KBM-7 (cell line): ENCODE data around the gene ABCB1.
"Not testable (repeated sequence)": the region's sequence is repeated elsewhere in the genome, so short reads cannot be mapped to it uniquely, and the experiment has no call there.

ENCODE experiments used
- DNase-seq: peaks from one replicate; pipeline ENCODE4 v3.0.0-alpha.2; 2015
- in situ Hi-C: fragments of 300-500 bp; cut with MboI; formaldehyde crosslinking; loops from 2 replicates; pipeline ENCODE4 v1.14.3; 2020; ENCODE audit warnings: low sequenced_read_pairs, low pct_unique_long_range_greater_than_20kb, mixed read lengths

ABCB1 gene

DNA sequence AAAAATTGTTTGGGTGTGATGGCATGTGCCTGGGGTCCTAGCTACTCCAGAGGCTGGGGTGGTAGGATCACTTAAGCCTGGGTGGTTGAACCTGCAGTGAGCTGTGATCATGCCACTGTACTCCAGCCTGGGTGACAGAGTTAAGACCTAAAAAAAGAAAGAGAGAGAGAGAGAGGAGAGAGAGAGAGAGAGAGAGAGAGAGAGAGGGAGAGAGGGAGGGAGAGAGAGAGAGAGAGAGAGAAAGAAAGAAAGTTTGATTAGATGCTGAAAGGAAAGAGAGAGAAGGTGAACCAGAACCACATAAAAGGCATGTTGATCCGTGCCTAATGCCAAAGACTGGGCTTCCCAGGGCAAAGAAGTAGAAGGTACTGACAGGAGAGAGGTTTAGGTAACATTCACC is 11.1 kb downstream of the ABCB1 start:
- in situ Hi-C loops, result no loop called here
- DNase-seq, result no peak

DNA sequence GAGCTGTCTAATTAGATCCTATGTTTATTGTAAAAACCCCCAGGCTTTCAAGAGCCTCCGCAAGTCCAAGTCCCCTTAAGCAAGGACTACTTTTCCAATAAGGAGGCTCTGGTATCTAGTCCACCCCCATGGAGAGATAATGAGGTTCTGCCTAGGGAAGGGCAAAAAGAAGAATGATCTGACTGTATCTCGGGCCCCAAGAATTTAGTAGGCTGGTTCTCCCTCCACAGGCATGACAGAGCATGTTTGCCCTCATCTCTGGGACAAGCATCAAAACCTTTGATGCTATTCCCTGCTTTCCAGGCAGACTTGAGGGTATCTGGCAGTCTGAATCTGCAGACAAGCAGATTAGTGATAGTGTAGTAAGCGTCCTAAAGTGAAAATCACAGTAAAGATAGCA is 19.0 kb downstream of the ABCB1 start:
- in situ Hi-C loops, result no loop called here
- no peak for DNase-seq

DNA sequence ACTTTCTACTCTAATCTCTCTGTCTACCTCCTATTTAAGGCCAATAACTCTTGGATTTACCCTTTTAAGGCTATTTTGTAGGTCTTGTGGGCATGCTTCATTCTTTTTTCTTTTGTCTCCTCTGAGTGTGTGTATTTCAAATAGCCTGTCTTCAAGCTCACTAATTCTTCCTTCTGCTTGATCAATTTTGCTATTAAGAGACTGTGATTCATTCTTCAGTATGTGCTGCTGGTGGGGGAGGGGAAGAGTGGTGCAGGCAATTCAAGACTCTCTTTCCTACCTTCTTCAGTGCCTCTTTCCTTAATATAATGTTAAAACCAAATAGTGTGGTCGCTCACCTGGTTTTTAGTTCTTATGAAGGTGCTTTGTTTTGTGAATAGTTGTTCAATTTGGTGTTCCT is 20.0 kb downstream of the ABCB1 start:
- no peak for DNase-seq
- in situ Hi-C loops, result no loop called here

DNA sequence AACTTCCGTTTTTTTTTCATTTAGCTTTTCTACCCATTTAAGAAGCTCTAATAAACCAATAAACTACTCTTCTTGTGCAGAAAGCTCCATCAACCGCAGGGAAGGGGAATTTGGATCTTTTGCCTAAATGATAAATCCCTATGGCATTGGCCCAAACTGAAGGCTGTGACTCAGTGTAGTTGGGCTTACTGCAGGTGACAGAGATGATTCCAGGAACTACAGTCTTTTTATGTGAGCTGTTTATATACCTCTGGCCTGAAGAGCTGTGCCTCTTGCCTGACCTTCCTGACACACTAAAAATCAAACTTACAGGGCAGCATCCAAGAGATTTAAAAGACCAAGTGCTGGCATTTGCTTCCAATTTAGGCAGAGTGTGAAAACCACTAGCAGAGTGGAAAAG is 25.2 kb downstream of the ABCB1 start:
- in situ Hi-C loops, result no loop called here
- no peak for DNase-seq

DNA sequence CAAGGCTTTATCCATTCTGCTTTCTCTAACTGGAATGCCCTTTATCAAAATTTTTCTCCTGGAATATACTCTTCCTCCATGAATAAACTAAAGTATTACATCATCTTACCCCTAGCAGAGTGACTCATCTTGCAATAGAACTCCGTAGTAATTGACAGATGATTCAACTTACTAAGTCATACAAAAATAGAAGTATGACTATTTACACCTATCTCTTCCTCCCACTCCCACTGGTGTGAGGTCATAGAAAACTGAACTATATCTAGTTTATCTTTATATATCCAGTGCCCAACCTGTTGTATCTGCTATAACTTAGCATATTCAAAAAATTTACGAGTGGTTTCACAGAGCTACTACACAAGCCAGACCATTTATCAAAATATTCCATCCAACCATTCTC is 26.1 kb downstream of the ABCB1 start:
- no peak for DNase-seq
- in situ Hi-C loops, result no loop called here

DNA sequence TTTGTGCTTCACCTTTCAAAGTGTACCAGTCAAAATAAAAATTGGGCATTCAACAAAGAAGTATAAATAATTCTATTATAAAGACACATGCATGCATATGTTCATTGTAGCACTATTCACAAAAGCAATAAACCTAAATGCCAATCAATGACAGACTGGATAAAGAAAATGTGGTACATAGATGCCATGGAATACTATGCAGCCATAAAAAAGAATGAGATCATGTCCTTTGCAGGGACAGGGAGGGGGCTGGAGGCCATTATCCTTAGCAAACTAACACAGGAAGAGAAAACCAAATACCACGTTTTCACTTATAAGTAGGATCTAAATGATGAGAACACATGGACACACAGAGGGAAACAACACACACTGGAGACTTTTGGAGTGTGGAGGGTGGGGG is 28.2 kb downstream of the ABCB1 start:
- DNase-seq, in situ Hi-C loops: not testable (repeated sequence)

DNA sequence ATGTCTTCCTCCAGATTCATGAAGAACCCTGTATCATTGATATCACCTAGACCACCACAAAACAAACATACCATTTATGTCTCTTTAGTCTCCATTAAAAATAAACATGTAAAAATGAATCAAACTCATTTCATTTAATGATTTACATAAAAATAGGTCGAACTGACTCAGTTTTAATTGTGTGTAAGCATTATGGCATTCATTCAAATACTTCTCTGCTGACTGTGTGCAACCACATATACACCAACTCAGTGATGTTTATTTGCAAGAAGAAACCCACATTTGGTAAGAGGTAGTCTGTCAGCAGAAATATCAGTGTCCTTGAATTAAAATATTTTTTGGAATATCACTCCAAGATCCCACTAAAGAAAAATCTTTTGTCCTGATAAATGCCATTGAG is 30.5 kb downstream of the ABCB1 start:
- no peak for DNase-seq
- in situ Hi-C loops, result no loop called here

DNA sequence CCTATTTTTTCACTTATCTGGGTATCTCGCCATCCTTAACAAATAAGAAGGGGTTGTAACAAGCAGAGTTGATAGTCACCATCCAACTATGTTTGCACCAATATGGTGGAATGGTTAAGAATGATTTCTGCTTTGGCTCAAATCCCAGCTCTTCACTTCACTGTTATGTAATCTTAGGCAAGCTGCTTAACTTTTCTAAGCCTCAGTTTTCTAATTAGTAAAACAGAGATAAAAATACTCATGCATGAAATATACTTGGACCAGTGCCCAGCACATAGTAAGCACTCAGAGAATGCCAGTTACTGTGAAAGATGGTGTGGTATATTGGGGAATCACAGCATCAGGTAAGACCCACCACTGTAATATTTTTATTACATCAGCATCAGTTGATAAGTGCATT is 33.6 kb downstream of the ABCB1 start:
- no peak for DNase-seq
- in situ Hi-C loops, result no loop called here

DNA sequence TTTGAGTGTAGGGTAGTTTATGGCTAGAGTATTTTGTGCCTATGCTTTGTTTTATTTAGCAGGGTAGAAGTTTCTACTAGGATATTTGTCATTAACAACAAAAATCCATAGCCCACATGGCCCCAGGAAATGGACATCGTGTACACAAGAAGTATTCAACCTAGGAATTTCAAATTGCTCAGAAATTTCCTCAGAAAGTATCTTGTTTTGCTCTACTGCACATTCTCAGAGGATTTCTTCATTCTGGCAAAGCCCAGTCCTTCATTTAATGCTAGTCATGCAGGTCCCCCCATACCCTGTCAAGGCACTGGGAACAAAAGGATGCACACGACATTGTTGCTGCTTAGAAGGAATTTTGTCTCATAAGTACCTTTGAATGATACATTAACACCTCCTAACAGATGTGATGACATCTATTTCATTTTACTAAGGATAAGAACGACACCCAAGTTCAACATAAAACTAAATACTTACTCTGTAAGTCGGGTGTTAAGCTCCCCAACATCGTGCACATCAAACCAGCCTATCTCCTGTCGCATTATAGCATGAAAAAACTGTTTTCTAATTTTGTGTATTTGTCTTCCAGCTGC is 34.3 kb downstream of the ABCB1 start:
- in situ Hi-C loops, result no loop called here

DNA sequence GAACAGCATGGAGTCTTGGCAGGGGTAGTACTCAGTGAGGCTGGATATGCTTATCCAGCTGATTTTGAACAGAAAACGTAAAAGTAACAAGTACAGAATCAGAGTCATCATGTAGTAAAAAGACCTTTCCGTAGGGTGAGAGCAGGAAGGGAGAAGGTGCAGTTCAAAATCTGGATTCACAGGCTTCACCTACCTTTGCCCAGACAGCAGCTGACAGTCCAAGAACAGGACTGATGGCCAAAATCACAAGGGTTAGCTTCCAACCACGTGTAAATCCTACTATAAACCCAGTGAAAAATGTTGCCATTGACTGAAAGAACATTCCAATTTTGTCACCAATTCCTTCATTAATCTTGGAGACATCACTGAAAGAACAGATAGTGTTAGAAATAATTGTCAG is 34.8 kb downstream of the ABCB1 start:
- no peak for DNase-seq
- in situ Hi-C loops, result no loop called here

More for the DNA sequence above, 34.3 kb downstream of the ABCB1 start:
- no peak for DNase-seq

DNA sequence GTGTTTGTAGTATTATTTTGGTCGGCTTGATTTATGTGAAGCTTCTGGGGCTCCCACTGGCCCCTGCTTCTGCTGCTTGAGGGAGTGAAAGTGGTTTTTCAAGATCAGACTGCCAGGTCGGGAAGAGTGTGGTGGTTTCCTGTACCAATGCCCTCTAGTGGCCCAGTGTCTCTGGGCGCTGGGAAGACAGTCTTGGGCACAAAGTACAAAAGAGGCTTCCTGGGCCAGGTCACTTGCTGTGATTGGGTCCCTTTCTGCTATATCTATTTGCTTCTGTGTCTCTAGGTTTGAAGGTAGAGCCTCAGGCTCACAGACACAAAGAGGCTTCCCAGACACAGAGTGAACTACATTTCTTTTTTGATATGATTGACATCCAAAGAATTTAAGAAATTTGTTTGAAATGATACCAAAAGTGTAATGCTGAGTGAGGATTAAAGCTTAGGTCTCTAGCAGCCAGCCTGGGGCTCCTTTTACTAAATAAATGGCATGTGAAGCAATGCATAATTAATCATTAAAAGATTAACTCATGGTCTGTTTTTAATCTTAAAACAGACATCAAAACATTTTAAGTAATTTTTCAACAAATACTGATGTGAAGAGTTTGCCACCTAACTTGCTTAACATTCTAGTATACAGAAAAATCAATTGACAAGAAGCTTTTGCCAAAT is 36.3 kb downstream of the ABCB1 start:
- DNase-seq, result peak; percentile 29
- in situ Hi-C loops, result no loop called here

DNA sequence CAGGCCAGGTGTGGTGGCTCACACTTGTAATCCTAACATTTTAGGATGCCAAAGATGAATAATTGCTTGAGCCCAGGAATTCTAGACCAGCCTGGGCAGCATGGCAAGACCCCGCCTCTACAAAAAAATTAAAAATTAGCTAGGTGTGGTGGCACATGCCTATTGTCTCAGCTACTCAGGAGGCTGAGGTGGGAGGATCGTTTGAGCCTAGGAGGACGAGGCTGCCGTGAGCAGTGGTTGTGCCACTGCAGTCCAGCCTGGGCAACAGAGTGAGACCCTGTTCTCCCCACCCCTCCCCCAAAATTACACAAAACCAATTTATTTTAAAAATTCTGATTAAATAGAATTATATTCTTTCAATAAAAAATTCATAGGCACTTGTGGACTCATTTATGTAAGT is 39.0 kb downstream of the ABCB1 start:
- no peak for DNase-seq
- in situ Hi-C loops, result no loop called here

DNA sequence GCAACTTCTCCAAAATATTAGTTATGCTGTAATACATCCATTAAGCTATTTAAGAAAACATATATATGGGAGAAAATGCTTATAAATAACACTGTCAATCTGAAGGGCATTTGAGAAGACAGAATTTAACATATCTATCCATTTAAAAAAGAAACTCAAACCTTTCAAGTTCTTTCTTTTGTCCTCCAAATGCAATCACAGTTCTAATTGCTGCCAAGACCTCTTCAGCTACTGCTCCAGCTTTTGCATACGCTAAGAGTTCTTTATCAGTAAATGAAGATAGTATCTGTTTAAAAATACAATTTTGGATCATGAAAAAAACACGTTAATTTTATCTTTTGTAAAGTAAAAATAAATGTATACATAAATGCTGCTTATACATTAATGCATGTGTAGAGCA is 39.6 kb downstream of the ABCB1 start:
- no peak for DNase-seq
- in situ Hi-C loops, result no loop called here

DNA sequence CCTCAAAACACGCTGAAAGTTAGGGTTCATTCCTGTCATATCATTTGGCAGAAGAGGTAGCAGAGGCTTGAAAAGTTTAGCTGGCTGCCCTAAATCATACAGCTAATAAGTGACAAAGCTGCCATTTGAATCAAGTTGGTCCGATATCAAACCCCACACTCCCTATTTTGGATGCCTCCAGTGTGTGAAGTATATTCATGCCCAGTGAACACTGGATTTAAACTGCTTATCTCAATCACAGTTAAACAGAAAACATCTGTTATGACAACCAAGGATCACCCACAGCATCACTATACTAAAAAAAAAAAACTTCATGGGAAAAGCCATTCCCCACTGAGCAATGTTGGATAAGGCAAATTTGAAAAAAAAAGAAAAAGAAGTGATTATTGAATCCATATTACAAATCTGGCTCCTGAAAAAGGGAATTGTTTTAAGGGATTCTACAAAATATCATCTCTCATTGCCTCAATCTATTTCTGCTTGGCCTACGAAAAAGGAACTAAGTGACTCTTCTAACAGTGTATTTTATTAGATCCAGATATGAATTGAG is 48.3 kb downstream of the ABCB1 start:
- in situ Hi-C loops, result no loop called here
- no peak for DNase-seq

DNA sequence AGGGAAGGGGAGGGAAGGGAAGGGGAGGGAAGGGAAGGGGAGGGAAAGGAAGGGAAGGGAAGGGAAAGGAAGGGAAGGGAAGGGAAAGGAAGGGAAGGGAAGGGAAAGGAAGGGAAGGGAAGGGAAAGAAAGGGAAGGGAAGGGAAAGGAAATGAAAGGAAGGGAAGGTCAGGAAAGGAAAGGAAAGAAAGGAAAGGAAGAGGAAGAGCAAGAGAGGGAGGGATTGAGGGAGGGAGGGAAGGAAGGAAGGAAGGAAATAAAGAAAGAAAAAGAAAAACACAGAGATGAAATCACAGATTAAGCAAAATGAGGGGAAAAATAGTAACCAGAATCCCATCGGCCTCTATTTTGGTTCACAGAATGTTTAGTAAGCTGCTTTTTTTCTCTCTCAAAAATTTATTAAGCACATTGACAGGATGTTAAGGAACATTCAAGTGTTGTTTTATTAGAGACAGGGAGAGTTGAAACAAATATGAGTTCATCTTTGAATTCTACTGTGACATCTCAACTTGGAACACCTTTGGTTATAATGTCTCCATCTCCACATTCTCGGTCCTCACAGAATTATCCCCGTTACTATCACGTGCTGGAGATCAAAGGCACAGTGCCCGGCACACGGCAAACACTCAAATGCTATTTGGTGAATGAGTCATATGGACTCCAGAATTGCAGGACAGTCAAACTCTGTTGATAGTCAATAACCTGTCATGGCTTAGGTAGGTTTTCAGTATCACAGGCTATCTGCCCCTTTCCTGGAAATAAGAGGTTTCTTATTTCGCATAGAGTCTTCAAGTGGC is 52.4 kb downstream of the ABCB1 start:
- no peak for DNase-seq
- in situ Hi-C loops, result no loop called here

DNA sequence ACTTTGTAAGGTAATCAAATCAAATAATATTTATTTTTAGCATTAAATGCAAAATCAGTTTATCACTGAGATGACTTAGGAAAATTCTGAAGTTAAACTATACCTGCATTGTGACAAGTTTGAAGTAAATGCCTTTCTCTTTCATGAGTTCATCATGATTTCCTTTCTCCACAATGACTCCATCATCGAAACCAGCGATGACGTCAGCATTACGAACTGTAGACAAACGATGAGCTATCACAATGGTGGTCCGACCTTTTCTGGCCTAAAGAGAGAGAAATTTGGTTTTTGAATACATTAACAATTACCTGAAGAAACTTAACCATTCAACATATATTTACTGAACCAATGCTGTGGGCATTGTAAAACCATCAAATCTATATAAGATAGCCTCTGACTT is 54.9 kb downstream of the ABCB1 start:
- in situ Hi-C loops, result no loop called here
- no peak for DNase-seq

DNA sequence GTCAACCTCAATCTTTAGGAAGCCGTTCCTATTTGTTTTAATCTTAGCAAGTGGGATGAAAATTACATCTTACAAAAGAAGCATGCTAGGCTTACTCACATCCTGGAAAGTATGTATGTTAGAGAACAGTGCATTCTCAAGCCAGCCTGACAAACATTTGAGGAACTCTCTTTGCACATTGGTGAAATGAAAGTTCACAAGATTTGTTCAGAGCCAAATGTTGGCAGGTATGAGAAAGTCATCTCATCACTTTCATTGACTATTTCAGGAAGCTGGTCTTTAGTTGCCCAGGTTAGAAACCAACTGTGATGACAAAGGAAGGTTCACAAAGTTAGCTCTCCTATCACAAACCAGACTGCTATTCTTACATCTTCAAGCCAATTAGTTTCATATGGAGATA is 57.1 kb downstream of the ABCB1 start:
- no peak for DNase-seq
- in situ Hi-C loops, result no loop called here

DNA sequence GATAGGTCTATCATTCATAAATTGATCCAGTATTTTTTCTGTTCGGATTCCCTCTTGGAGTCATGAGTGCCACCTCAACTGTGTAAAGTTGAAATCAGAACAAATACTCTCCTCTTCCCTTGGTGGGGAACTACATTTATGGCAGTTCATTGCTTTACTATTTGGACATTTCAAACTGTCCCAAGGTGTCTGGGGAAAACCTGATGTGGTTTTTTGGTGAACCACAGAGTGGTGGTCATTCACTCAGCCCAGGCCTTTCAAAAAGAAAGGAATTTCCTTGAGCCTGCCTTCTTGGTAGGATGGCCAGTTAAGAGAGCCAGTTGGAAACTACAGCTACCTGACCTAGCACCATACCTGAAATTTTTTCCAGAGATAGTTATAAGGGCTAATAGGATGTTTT is 59.0 kb downstream of the ABCB1 start:
- in situ Hi-C loops, result no loop called here
- no peak for DNase-seq

DNA sequence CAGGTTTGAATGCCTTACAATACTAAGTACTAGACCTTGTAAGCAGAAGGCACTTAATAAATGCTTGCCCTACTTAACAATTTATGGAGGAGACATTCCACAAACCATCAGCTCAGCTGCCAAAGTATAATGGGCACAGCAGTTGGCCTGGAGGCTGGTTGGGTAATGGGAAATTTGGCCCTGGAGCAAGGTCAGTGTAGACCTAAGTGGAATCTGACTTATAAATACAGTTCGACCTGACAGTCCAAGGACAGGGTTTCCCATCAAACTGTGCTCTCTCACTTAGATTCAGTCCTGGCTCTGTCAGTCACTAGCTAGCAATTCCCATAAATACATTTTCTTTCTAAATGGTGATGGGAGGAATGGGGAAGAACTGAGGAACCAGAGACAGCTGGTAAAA is 62.6 kb downstream of the ABCB1 start:
- in situ Hi-C loops, result no loop called here
- DNase-seq, result no peak

DNA sequence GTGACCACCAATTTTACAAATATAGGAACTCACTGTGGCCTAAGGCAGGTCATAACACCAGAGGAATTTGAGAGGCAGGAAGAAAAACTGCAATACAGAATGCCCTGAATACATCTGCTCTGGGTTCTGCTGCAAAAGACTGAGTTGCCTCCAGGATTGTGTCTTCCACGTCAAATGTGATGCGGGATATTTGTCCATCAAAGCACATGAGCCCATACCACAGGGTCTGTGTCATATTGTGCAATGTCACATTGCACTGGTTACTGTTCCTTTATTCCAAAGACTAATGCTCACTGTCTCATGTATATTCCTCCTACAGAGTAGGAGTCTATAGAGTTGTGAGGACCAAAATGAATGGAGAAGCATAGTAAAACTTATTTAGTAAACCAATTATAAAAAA is 66.6 kb downstream of the ABCB1 start:
- in situ Hi-C loops, result no loop called here
- DNase-seq, result no peak
